Loucy (cell line): ENCODE data around the gene ERP44.

ENCODE experiments used
- H2AFZ ChIP-seq: fragments of 200-600 bp; sonication (generic); 2 replicates; pipeline ENCODE4 v1.6.0; 2016; ENCODE audit warnings: antibody characterized with exemption, mild to moderate bottlenecking, low read length, moderate library complexity
- H3F3A ChIP-seq: fragments of 200-600 bp; 2 replicates; pipeline ENCODE4 v1.6.0; 2016; ENCODE audit warnings: antibody characterized with exemption, low read depth, mild to moderate bottlenecking
- H3K27me3 ChIP-seq: fragments of 200-600 bp; sonication (generic); 2 replicates; pipeline ENCODE4 v1.6.1; 2014; ENCODE audit warnings: low read length, mild to moderate bottlenecking; ENCODE audit not compliant: insufficient read depth, poor library complexity, severe bottlenecking
- H3K36me3 ChIP-seq: fragments of 200-600 bp; sonication (generic); 2 replicates; pipeline ENCODE4 v1.6.1; 2016; ENCODE audit warnings: low read length; ENCODE audit not compliant: insufficient read depth
- H3K4me1 ChIP-seq: fragments of 200-600 bp; sonication (generic); 2 replicates; pipeline ENCODE4 v1.5.1; 2014; ENCODE audit warnings: low read length, mild to moderate bottlenecking; ENCODE audit not compliant: insufficient read depth, poor library complexity, severe bottlenecking
- H3K4me2 ChIP-seq: fragments of 200-600 bp; sonication (generic); 2 replicates; pipeline ENCODE4 v1.6.0; 2014; ENCODE audit warnings: antibody characterized with exemption, low read length, low read depth, mild to moderate bottlenecking; ENCODE audit not compliant: poor library complexity, severe bottlenecking
- H3K4me3 ChIP-seq: fragments of 200-600 bp; sonication (generic); 2 replicates; pipeline ENCODE4 v1.5.1; 2014; ENCODE audit warnings: low read length, mild to moderate bottlenecking, mixed read lengths; ENCODE audit not compliant: poor library complexity, severe bottlenecking
- H3K79me2 ChIP-seq: fragments of 200-600 bp; sonication (generic); 2 replicates; pipeline ENCODE4 v1.6.1; 2014; ENCODE audit warnings: low read length; ENCODE audit not compliant: insufficient read depth
- H3K9ac ChIP-seq: fragments of 200-600 bp; sonication (generic); 2 replicates; pipeline ENCODE4 v1.6.0; 2014; ENCODE audit warnings: mild to moderate bottlenecking, low read depth, low read length, moderate library complexity; ENCODE audit not compliant: poor library complexity, severe bottlenecking
- H3K9me2 ChIP-seq: fragments of 200-600 bp; sonication (generic); replicated peaks from 2 replicates; pipeline ENCODE4 v1.6.1; 2016; ENCODE audit warnings: low read depth, low read length, mixed read lengths
- H3K9me3 ChIP-seq: fragments of 200-600 bp; sonication (generic); 2 replicates; pipeline ENCODE4 v1.6.1; 2014; ENCODE audit warnings: mild to moderate bottlenecking, antibody characterized with exemption, low read length, low read depth; ENCODE audit not compliant: insufficient read depth
- H4K20me1 ChIP-seq: fragments of 200-600 bp; sonication (generic); 2 replicates; pipeline ENCODE4 v1.6.0; 2014; ENCODE audit warnings: antibody characterized with exemption, low read length, mild to moderate bottlenecking; ENCODE audit not compliant: insufficient read depth, poor library complexity, severe bottlenecking
- EZH2phosphoT487 ChIP-seq: fragments of 200-600 bp; IDR thresholded peaks from 2 replicates; pipeline ENCODE4 v1.6.1; 2018; ENCODE audit warnings: antibody characterized with exemption, mild to moderate bottlenecking, moderate library complexity, borderline replicate concordance
- TF ChIP-seq, protein P1 (sequence below): fragments of 200-600 bp; sonication (generic); conservative IDR thresholded peaks from 2 replicates; pipeline ENCODE4 v1.5.1; 2014; ENCODE audit warnings: mild to moderate bottlenecking, antibody characterized with exemption, low read length

Gene ERP44

GRCh38 chr9:100106616-100107015 lies 7.8 kb upstream of the ERP44 start:
- H3K79me2 ChIP-seq: no peaks in the 10 kb centered on the region
- TF ChIP-seq, protein P1, sequence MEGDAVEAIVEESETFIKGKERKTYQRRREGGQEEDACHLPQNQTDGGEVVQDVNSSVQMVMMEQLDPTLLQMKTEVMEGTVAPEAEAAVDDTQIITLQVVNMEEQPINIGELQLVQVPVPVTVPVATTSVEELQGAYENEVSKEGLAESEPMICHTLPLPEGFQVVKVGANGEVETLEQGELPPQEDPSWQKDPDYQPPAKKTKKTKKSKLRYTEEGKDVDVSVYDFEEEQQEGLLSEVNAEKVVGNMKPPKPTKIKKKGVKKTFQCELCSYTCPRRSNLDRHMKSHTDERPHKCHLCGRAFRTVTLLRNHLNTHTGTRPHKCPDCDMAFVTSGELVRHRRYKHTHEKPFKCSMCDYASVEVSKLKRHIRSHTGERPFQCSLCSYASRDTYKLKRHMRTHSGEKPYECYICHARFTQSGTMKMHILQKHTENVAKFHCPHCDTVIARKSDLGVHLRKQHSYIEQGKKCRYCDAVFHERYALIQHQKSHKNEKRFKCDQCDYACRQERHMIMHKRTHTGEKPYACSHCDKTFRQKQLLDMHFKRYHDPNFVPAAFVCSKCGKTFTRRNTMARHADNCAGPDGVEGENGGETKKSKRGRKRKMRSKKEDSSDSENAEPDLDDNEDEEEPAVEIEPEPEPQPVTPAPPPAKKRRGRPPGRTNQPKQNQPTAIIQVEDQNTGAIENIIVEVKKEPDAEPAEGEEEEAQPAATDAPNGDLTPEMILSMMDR: no peak
- no peak for TF ChIP-seq EZH2phosphoT487
- peak overlapping the region; percentile 41 for H3K4me2 ChIP-seq
- 0 out of 2 replicates have a peak, but pooled peaks cover 4% of the 10 kb centered on the region for H3K36me3 ChIP-seq
- H3K4me1 ChIP-seq: peaks cover 32% of the 10 kb centered on the region
- no peaks in the 10 kb centered on the region for H3K9me3 ChIP-seq
- H3K27me3 ChIP-seq: no peaks in the 10 kb centered on the region
- peak overlapping the region; percentile 3 for H3K4me3 ChIP-seq
- no peaks in the 10 kb centered on the region for H3K9me2 ChIP-seq
- H4K20me1 ChIP-seq: no peaks in the 10 kb centered on the region
- H2AFZ ChIP-seq: no peak overlapping the region
- no peak overlapping the region for H3K9ac ChIP-seq
- H3F3A ChIP-seq: no peaks in the 10 kb centered on the region

DNA sequence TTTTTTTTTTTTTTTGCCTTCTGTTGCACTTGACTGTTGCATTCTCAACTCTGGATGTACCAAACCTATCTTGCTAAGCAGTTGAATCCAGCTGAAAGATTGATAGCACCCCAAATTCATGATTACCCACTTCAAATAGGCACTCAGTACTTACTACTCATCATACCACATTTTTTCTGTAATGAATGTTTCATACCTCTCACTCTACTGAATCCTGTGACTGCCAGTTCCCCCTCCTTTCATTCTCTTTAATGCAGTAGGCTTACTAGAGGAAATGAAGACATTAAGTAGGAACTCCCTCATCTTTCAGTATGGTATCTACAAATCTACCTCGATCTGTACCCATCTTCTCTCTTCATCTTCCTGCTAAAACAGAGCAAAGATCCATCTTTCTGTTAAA lies 7.1 kb upstream of the ERP44 start:
- H3K9ac ChIP-seq: no peak overlapping the region
- H3K27me3 ChIP-seq: no peaks in the 10 kb centered on the region
- no peaks in the 10 kb centered on the region for H4K20me1 ChIP-seq
- H3F3A ChIP-seq: no peaks in the 10 kb centered on the region
- peaks cover 24% of the 10 kb centered on the region for H3K4me1 ChIP-seq
- no peak overlapping the region for H2AFZ ChIP-seq
- TF ChIP-seq EZH2phosphoT487: no peak
- TF ChIP-seq, protein P1: no peak
- no peaks in the 10 kb centered on the region for H3K9me3 ChIP-seq
- peak overlapping the region; percentile 41 for H3K4me2 ChIP-seq
- H3K9me2 ChIP-seq: no peaks in the 10 kb centered on the region
- H3K79me2 ChIP-seq: peaks cover 6% of the 10 kb centered on the region; the same call in 1 of the 2 replicates
- H3K4me3 ChIP-seq: no peak overlapping the region
- 0 out of 2 replicates have a peak, but pooled peaks cover 4% of the 10 kb centered on the region for H3K36me3 ChIP-seq

DNA sequence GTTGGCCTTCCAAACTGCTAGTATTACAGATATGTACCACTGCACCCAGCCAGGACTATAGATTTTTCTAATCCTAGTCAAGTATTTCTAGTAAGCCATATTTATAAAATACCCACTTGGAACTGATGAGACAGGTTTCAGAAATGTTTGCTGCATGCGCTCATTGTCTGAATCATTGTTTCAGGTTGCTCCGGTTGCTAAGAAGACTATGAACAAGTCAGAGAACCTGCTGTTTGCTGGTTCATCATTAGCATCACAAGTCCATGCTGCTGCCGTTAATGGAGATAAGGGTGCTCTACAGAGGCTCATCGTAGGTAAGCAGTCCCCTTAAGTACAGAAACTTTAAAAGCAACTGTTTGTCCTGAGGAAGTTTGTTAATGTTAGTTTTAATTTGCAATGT lies 5.5 kb upstream of the ERP44 start:
- H3K9me2 ChIP-seq: no peaks in the 10 kb centered on the region
- H3K79me2 ChIP-seq: peaks cover 16% of the 10 kb centered on the region
- peaks cover 22% of the 10 kb centered on the region for H3K4me1 ChIP-seq
- no peaks in the 10 kb centered on the region for H3F3A ChIP-seq
- no peak overlapping the region for H3K4me2 ChIP-seq
- H3K36me3 ChIP-seq: 0 out of 2 replicates have a peak, but pooled peaks cover 4% of the 10 kb centered on the region
- H3K9ac ChIP-seq: no peak overlapping the region
- no peak for TF ChIP-seq EZH2phosphoT487
- TF ChIP-seq, protein P1: no peak
- no peak overlapping the region for H2AFZ ChIP-seq
- no peaks in the 10 kb centered on the region for H3K27me3 ChIP-seq
- H4K20me1 ChIP-seq: no peaks in the 10 kb centered on the region
- H3K4me3 ChIP-seq: no peak overlapping the region
- no peaks in the 10 kb centered on the region for H3K9me3 ChIP-seq
